HG02610 (cell line): ENCODE measurements around the gene GOLGA5.

ENCODE experiments used
- ATAC-seq: cut with Tn5 transposase; IDR thresholded peaks from one replicate; pipeline ENCODE4 v1.9.1; 2021; ENCODE audit warnings: mild to moderate bottlenecking, moderate library complexity; ENCODE audit not compliant: unreplicated experiment

GOLGA5 gene

DNA sequence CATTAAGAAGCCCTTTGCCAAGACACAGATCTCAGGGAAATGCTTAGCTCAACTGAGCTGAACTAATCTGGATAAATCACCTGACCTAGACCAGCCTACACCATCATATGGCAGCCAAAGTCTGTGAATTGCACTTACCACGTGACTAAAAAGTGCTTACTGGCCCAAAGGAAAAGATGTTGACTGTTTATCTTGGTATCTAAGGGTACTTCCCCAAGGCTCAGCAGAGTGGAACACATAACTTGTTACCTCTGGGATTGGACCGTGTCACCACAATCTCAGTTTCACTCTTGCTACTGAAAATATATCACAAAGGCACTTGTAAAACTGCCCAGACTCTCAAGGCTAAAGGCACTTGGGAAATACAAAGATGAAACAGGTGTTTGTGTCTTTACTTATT, 18.8 kb upstream of the GOLGA5 start:
- peak; percentile 82 for ATAC-seq

- peak; percentile 25 for ATAC-seq
Measured at GRCh38 chr14:92778868-92779565, 15.1 kb upstream of the GOLGA5 start.

- no peak for ATAC-seq
Measured at GRCh38 chr14:92780444-92781232, 13.5 kb upstream of the GOLGA5 start.

DNA sequence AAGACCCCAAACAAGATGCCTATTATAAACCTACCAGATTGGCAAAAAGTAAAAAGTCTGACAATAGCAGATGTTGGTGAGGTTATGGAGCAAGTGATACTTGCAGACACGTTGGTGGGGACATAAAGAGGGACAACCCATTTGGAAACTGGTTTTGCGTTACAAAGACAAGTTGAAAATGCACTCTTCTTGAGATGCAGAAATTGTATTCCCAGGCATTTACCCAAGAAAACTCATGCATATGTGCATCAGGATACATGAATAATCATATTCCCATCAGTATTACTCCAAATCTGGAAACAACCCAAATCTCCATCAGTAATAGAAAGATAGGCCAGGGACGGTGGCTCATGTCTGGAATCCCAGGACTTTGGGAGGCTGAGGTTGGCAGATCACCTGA, 12.8 kb upstream of the GOLGA5 start:
- ATAC-seq = no peak

GRCh38 chr14:92783813-92784431, 10.2 kb upstream of the GOLGA5 start:
- ATAC-seq = no peak

DNA sequence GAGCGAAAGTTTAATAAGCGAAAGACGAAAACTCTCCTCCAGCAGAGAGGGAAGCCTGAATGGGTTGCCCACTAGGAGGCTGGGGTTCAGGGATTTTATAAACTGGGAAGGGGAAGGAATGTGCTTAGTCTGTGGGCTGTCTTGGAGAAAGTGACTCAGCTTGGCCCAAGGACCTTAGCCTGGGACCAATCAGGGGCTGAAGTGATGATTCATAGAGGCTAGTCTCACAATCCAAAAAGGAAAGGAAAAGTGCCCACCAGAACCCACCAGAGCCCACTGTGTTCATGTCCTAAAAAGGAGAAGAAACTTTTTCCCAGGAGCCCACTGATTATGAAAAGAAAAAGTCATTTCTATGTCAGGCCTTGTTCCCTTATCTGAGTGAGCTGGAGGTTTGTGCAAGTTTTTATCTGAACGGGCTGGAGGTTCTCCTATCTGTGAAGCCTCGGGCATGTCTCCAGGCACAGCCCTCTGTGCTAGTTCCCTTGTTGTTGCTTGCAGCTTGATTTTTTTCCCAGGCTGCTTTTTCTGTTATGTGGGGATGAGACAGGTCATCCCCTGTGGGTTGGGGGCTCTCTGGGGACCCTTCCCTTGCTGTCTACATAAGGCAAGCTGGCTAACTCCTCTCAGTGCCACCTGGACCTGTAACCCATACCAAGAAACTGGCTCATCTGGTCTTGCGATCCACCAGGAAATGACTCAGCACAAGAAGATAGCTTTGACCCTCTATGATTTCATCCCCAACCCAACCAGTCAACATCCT, 8.3 kb upstream of the GOLGA5 start:
- no peak for ATAC-seq

DNA sequence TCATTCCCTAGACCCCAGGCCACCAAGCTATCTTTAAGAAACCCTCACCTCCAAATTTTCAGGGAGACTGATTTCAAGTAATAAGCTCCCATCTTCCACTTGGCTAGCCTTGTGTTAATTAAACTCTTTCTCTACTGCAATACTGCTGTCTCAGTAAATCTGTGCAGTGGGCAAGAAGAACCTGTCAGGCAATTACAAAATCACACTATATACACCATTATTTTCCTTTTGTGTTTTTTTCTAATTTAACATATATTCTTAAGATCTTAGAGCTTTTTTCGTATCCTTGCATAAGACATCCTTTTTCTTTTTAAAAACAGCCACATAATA, 7.7 kb upstream of the GOLGA5 start:
- ATAC-seq = no peak

DNA sequence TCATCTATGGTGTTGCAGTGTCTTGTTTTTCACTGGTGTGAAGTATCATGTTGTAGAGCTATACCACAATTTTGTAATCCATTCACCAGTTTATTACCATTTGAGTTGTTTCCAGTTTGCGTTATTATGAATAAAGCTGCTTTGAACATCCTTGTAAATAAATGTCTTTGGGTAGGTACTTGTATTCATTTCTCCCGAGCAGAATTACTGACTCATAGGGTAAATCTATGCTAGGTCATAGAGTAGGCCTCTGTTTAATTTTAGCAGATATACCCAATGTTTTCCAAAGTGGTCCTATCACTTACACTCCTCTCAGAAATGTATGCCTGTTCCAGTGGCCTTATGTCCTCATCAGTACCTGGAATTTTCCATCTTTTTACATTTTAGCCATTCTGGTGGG, 6.6 kb upstream of the GOLGA5 start:
- ATAC-seq = no peak

DNA sequence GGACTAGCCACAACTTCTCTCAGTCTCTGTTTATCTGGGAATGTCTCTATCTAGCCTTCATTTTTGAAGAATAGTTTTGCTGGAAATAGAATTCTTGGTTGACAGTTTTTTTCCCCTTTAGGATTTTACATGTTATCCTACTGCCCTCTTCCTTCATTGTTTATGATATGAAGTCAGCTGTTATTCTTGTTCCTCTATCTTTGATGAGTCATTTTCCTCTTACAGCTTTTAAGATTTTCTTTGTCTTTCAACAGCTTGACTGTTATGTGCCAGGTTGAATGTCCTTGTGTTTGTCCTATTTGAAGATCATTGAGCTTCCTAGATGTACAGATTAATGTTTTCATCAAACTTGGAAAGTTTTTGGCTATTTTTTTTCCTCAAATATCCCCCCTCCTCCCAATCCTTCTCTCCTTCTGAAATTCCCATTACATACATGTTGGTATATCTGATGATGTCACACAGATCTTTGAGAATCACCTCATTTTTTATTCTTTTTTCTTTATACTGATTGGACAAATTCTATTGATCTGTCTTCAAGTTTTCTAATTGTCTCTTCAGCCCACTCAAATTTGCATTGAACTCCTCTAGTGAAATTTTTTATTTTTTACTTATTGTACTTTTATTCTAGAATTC, 4.5 kb upstream of the GOLGA5 start:
- ATAC-seq = no peak

DNA sequence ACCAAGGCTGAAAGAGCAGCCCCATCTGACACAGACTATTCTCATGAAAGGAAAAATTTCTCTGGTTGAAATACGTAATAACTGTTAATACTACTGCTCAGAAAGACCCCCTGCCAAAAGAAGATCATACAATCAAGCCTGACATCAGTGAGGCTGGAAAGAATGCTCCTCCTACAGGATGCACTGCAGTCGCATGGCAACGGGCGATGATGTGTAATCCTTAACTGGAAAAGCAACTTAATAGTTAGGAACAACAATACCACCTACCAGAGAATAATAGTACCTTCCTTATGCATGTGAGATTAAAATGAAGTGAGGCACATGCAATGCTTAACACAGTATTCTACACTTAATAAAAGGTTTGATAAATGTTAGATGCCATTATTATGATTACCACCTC, 1.2 kb upstream of the GOLGA5 start:
- no peak for ATAC-seq

DNA sequence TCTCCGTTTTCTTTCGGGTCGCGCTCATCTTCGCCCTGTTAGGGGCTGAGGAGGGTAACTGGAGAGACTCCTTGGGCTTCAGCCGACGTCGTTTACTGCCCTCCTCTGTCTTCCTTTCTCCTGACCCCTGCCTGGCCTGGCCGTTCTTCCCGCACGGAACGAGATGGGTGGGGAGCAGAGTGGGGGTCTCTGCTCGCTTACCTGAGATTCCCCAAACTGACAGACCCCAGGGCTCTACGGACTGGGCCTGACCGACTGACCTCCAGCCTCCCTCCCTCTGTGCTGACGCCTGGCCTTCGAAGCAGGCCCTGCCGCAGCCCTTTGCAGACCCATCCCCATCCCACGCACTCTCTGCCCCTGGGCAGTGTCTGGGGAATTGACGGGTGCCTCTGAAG, 439 bp downstream of the GOLGA5 start:
- peak; percentile 2 for ATAC-seq

DNA sequence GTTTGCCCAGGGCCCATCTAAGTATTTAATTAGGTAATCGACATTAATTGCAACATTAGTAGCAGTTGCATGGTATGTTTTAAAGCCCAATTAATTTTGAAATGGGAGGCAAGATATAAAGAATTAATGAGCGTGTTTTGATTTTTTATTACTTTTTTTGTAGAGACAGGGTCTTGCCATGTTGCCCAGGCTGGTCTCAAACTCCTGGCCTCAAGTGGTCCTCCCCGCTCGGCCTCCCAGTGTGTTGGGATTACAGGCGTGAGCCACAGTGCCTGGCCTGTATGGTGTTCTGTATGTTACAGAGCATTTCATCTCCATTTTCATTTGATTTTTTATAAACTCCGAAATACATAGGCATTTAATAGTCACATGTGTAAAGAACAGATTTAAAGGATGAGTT, 856 bp downstream of the GOLGA5 start:
- ATAC-seq = no peak

GRCh38 chr14:92797935-92798653, 4.0 kb downstream of the GOLGA5 start:
- no peak for ATAC-seq

DNA sequence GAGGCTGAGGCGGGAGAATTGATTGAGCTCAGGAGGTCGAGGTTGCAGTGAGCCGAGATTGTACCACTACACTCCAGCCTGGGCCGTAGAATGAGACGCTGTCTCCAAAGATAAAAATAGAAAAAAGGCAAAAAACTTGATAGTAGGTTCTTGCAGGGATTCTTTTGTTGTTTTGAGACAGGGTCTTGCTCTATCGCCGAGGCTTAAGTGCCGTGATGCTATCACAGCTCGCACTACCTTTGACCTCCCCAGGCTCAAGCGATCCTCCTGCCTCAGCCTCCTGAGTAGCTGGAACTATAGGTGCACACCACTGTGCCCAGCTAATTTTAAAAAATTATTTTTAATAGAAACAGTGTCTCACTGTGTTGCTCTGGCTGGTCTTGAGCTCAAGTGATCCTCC, 4.7 kb downstream of the GOLGA5 start:
- no peak for ATAC-seq

DNA sequence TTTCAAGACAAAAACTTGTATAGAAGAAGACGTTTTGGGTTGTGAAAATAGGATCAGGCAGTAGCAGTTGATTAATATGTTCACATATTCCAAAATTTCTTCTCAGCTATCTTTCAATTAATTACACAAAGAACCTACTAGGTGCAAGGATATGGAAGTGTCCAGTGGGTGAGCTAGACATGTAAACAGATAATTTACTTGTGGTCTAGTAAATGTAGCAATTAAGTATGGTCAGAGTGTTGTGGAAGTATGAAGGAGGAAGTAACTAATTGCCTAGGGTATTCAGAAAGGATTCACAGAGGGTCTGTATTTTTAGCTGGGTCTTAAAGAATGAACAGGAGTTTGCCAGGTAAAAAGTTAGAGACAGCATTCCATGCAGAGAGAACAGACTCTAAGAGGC, 5.9 kb downstream of the GOLGA5 start:
- no peak for ATAC-seq

DNA sequence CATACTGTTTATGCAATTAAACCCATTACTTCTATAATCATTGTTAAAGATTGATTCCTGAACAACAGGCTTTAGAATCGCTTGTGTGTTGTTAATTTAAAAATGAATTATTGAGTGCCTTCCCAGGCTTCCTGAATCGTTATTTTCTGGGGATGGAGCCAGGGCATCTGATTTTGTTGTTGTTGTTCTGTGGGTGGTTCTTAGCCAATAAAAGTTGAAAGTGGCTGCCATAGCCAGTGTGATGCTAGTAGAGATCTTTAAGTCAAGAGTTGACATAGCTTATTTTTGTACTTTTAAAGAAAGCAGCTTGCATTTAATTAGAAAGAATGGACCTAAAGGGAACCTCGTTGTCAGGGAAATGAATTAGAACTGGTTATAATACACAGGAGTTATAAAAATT, 6.4 kb downstream of the GOLGA5 start:
- ATAC-seq = no peak

DNA sequence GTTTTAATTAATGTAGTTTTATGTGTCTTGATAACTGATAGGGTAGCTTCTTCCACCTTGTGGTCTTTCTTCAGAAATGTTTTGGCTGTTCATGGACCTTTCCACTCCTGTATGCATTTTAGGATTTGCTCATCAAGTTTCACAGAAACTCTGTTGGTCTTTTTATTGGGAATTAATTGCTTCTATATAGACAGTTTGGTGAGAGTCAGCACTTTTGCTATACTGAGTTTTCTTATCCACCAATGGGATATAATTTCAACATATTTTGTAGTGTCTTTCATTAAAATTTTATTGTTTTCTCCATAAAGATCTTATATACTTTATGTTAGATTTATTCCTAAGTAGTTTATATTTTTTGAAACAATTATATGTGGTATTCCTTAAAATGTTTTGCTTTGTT, 7.8 kb downstream of the GOLGA5 start:
- no peak for ATAC-seq

DNA sequence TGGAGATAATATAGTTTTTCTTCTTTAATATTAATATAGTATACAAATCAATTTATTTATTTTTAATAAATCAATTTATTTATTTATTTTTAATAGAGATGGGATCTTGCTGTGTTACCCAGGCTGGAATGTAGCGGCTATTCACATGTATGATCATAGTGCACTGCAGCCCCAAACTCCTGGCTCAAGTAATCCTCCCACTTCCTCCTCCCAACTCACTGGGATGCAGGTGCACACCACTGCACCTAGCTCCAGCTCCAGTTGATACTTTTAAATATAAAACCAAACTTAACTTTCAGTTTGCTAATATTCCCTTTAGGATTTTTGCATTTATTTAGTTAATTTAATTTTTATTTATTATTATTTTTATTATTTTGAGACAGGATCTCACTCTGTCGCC, 8.6 kb downstream of the GOLGA5 start:
- no peak for ATAC-seq

GRCh38 chr14:92813201-92813600, 19.1 kb downstream of the GOLGA5 start:
- no peak for ATAC-seq

- no peak for ATAC-seq
Measured at GRCh38 chr14:92819011-92819597, 25.0 kb downstream of the GOLGA5 start.
